ENCODE results near the gene ICA1L.
"Not testable (repeated sequence)": the region's sequence is repeated elsewhere in the genome, so short reads cannot be mapped to it uniquely, and the experiment has no call there.

The ICA1L gene

DNA sequence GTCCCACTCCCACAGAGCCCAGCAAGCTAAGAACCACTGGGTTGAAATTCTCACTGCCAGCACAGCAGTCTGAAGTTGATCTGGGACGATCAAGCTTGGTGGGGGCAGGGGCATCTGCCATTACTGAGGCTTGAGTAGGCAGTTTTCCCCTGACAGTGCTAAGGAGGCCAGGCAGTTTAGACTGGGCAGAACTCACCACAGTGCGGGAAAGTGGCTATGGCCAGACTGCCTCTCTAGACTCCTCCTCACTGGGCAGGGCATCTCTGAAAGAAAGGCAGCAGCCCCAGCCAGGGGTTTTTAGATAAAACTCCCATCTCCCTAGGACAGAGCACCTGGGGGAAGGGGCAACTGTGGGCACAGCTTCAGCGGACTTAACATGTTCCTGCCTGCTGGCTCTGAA is 22.2 kb downstream of the ICA1L start:
- H3K4me3 ChIP-seq = not testable (repeated sequence)

DNA sequence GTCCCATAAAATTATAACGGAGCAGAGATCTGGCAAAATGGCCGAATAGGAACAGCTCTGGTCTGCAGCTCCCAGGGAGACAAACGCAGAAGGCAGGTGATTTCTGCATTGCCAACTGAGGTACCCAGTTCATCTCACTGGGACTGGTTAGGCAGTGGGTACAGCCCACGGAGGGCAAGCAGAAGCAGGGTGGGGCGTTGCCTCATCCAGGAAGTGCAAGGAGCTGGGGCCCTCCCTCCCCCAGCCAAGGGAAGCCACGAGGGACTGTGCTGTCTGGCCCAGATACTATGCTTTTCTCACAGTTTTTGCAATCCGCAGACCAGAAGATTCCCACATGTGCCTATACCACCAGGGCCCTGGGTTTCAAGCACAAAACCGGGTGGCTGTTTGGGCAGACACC is 22.8 kb downstream of the ICA1L start:
- Histone ChIP-seq H3K4me3 (no peak overlapping the region), H3K27ac (peak overlapping the region in 1 of 21 experiments; percentile 23)

More for the DNA sequence above, 22.2 kb downstream of the ICA1L start:
- H3K27ac ChIP-seq = peak overlapping the region in 1 of 21 experiments; percentile 23

DNA sequence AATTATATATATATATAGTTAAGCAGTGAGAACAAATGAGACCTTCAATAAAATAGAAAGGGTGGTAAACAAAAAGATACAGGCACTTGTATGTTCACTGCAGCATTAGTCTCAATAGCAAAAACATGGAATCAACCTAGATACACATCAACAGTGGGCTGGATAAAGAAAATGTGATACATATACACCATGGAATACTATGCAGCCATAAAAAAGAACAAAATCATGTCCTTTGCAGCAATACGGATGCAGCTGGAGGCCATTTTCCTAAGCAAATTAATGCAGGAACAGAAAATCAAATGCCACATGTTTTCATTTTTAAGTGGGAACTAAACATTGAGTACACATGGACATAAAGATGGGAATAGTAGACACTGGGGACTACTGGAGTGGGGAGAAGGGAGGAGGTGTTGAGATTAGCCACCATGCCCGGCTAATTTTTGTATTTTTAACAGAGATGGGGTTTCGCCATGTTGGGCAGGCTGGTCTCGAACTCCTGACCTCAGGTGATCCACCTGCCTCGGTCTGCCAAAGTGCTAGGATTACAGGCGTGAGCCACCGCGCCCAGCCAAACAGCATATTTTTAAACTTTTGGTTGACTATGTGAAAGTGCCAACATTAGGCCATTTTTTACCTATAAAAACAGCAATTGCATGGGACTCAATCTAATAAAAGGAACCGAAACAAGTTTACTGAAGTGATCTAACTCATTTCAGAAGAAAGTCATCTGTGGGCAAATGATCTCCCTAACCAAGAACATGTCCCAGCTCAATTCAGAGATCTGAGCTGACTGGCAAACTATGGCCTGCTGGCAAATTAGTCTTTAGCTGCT is 23.7 kb downstream of the ICA1L start:
- H3K27ac ChIP-seq = no peak overlapping the region
- no peak overlapping the region for H3K4me3 ChIP-seq

DNA sequence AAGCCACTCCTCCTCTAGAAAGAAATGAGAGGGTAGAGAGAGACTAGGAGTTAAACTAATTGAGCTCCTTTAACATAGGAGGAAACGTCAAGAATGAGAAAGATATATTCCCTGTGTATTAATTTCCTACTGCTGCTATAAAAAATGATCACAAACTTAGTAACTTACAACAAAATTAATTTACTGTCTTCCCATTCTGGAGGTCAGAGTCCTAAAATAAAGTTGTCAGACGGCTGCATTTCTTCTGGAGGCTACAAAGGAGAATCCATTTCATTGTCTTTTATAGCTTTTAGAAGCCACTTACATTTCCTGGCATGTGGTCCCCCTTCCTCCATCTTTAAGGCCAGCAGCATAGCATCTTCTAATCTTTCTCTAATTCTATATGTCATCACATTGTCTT is 26.9 kb downstream of the ICA1L start:
- no peak overlapping the region for H3K27ac ChIP-seq
- no peak overlapping the region for H3K4me3 ChIP-seq

DNA sequence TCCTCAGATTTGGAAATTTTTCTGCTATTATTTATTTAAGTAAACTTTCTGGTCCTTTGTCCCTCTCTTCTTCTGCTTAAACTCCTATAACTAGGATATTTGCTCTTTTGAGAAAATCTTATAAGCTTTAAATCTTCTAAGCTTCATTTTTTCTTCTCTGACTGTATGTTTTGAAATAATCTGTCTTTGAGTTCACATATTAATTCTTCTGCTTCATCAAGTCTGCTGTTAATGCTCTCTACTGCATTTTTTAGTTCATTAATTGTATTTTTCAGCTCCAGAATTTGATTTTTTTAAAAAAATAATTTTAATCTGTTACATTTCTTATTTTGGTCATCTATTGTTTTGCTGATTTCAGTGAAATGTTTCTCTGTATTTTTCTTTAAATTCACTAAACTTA is 28.9 kb downstream of the ICA1L start:
- Histone ChIP-seq H3K4me3 (no peak overlapping the region), H3K27ac (no peak overlapping the region)

DNA sequence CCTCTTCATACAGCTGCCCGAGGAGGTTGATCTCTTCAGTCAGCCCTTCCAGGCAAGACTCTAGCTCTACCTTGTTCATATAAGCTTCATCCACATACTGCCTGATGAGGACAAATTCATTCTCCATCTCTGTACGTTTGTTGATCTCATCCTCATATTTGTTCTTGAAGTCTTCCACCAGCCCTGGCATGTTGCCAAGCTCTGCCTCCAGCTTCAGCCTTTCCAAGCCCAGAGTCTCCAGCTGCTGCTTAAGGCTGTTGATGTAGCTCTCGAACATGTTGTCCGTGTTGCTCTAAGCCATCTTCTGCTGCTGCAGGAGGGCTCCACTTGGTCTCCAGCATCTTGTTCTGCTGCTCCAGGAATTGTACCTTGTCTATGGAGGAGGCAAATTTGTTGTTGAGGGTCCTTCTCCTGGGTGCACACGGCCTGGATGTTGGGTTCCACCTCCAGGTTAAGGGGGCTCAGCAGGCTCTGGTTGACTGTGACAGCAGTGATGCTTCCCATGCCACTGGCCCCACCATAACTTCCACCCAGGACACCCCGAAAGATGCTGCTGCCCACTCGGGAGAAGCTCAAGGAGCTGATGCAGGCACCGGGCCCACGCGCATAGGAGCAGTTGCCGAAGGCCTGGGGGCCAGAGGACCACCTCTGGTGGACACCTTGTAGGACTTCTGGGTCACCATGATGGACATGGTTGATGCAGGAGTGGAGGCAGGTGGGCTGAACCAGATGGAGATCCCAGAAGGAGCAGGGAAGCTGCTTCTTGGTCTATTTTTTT is 30.3 kb downstream of the ICA1L start:
- Histone ChIP-seq H3K27ac (no peak overlapping the region), H3K4me3 (no peak overlapping the region)

DNA sequence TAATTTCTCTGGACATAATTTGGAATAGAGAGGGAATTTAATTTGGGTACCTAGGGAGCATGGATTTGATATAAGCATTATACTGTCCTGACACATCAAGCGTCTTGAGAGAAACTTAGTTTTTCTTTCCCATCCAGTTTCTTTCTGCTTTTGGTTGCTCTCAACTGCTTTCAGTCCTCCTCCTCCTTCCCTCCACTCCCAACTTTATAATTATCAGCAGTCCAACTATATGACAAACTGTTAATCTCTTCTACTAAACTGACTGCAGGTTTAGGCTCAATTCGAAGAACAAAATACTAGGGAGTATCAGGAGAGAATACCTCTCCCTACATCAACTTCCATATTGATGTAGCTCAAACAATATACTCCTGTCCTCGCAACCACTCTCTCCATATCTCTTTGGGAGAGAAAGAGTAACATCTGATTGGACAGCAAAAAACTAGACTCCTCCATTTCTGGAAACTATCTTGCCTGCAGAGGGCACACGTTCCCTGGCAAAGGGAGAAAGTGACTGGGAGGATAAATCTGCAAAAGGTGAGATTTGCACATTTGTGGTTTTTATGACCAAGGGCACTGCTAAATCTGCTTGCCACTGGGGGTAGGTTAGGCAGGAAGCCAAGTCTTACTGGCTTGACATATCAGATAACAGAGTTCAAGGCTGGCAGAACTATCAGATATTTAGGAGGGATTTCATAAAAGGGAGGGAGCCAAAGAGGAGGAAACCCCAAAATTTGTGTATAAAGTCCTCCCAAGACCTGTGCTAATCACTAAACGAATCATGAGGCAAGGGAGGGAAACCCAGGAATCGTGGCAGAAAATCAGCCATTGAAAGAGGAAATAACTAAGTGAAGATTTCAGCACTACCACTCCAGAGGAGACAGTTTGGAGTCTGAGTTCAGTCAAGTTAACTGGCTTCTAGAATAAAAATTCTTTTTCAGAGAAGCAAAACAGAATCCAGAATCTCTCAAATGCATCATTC is 40.0 kb downstream of the ICA1L start:
- Histone ChIP-seq H3K27ac (no peak overlapping the region), H3K4me3 (no peak overlapping the region)

DNA sequence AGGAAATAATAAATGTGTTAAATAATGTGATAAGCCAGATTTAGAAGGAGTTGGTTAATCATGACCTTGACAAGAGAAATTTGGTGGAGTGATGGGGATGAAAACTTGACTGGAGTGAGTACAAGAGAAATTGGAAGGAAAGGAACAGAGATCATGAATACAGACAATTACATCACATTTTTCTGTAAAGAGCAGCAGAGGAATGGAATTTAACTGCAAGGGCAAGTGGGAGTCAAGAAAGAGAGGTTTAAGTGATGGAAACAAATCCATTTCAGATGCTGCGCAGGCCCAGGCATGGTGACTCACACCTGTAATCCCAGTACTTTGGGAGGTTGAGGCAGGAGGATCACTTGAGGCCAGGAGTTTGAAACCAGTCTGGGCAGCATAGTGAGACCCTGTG is 46.7 kb downstream of the ICA1L start:
- Histone ChIP-seq H3K4me3 (no peak overlapping the region), H3K27ac (no peak overlapping the region)

DNA sequence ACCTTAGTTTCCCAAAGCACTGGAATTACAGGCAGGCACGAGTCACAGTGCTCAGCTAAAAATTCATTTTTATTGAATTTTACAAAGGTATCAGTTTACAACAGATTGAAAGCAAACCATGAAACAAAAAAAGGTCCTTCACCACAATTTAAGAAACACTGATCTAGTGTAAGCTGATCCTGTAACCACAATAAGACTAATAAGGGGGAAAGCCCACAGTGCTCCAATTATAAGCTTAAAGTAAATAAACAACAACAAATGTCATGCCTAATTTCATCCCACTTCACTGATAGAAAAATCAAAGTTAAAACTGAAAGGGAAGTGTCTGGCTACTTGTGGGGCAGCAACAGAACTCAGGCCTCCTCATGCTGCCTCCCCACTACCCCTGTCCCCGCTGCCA is 49.2 kb downstream of the ICA1L start:
- Histone ChIP-seq H3K4me3 (no peak overlapping the region), H3K27ac (no peak overlapping the region)

DNA sequence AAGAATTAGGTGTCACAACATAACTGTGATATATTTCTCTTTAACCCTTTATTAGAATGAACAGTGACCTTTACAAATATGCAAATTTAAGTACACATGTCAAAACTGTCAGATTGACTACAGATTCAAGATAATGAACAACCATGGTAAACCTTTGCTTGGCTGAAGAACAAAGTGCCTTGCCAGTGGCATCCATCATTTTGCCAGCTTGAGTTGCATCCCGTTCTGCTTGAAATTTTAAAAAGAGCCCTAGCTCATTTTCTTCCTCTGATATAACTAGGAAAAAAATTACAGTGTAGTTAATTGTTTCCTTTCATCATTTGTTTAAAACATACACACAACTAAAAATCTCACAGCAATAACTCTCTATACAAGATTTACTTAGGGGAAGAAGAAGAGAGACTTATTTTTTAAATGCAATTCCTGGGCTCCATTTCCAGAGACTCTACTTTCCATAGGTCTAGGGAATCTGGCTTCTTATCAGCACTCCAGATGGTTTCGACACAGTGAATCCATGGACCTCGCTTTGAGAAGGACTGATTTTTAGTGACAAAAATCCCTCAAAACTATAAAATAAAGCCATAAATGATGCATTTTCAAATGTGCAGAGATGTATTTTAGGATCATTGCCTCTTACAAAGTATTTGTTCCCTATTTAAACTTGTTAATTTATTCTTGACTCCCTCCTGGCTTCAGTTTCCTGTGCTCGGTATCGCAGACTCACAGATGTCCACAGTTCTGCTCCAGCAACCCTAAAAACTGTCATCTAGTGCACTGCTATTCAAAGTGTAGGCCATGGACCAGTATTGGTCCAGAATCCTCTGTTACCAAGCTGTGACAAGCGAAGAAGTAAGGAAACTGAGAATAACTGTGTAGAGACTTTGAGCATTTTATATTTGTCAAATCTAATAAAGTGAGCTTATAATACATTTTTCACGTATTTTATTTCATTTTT is 50.1 kb downstream of the ICA1L start:
- Histone ChIP-seq H3K27ac (no peak overlapping the region), H3K4me3 (no peak overlapping the region)

DNA sequence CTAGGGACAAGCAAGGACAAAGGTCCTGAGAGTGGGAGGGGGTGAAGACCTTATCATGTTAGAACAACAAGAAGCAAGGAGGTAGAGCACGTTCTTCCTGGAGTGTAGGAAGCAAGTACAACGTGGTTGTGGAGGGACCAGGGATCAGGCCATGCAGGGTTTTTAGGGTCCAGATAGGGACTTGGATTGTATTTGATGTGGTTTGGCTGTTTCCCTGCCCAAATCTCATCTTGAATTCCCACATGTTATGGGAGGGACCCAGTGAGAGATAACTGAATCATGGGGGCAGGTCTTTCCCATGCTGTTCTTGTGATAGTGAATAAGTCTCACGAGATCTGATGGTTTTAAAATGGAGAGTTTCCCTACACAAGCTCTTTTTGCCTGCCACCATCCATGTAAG is 53.2 kb downstream of the ICA1L start:
- H3K4me3 ChIP-seq = no peak overlapping the region
- H3K27ac ChIP-seq = no peak overlapping the region

DNA sequence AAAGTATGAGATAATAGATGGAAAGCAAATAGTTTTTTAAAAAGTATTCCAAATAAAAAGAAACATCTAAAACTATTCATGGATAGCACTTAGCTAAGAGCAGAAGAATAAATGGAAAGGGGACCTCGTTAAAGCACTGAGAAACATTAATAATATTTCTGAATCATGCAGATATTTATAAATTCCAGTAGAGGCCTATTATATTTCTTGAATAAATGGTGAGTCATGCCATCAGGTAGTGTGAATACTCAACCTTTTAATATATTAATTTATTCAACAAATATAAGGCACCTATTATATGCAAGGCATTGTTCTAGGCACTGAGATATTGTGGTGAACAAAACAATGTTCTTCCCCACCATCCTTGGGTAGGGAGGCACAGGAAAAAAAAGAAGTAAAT is 53.8 kb downstream of the ICA1L start:
- no peak overlapping the region for H3K27ac ChIP-seq

DNA sequence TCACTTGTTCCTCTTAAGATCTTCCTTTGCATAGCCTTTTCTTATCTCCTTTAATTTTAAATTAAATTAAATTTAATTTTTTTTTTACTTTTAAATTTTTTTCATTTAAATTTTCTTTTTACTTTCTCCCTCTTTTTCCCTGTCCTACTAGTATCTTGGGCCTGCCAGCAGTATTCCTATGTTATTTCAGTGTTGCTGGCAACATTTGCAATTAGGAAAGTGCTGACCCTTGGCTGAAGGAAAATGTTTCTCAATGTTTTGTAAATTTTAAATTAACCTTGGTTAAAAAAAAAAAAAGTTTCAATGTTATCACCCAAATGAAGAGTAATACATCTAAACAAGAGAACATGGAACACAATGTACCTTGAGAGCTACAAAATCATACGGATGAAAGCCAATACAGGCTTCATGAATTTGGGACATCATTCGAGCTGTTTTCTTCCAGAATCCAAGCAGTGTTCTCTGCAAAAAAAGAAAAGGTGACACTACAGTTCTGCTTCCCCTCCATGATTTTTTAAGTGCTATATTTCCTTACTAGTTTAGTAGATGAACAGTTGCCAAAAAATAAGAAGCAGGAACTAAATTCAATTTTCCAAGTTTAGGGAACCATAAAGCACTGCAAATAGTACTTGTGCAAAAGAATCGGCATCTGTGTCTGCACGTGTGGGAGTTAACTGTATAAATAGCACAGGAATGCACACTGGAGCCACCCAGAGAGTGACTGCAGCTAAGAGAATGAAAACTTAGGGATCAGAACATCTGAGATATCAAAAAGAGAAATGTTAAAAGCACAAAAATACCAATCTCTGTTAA is 55.8 kb downstream of the ICA1L start:
- no peak overlapping the region for H3K4me3 ChIP-seq
- H3K27ac ChIP-seq = no peak overlapping the region

More for the DNA sequence above, 53.8 kb downstream of the ICA1L start:
- H3K4me3 ChIP-seq = no peak overlapping the region

DNA sequence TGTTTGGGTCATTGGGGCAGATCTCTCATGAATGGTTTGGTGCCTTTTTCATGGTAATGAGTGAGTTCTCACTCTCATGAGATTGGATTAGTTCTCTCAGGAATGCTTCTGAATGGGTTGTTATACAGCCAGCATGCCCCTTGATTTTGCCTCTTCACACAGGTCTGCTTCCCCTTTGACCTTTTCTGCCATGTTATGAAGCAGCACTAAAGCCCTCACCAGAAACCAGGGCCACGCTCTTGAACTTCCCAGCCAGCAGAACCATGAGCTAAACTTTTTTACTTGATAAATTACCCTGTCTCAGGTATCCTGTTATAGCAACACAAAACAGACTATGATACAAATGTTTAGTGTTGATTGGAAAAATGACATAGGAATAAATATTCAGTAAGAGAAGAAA is 57.3 kb downstream of the ICA1L start:
- Histone ChIP-seq H3K27ac (no peak overlapping the region), H3K4me3 (no peak overlapping the region)

DNA sequence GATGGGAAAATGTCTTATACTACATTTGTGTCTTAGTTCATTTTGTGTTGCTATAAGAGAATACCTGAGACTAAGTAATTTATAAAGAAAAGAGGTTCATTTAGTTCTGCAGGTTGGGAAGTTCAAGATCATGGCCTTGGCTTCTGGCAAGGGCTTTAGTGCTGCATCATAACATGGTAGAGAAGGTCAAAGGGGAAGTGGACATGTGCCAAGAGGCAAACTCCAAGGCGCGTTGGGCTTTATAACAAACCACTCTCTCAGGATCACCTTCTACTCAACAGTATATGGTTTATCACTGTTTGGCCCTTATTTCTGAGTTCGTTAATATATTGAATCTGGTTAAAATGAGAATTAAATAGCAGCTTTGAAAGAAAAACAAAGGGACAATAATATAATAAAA is 58.2 kb downstream of the ICA1L start:
- Histone ChIP-seq H3K27ac (no peak overlapping the region), H3K4me3 (no peak overlapping the region)

DNA sequence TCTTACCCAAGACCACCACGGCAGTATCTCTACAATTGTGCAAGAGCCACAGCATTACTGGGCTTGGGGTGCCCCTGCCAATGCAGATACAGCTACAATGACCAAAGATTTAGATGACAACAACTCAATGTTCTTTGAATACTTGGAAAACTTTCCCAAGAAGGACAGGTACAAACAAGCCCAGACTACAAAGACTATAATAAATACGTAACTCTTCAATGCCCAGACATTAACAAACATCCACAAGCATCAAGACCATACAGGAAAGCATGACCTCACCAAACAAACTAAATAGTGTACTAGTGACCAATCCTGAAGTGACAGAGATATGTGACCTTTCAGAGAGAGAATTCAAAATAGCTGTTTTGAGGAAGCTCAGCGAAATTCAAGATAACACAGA is 62.8 kb downstream of the ICA1L start:
- Histone ChIP-seq H3K27ac (peak overlapping the region in 2 of 21 experiments; percentile 23 to 58), H3K4me3 (no peak overlapping the region)

DNA sequence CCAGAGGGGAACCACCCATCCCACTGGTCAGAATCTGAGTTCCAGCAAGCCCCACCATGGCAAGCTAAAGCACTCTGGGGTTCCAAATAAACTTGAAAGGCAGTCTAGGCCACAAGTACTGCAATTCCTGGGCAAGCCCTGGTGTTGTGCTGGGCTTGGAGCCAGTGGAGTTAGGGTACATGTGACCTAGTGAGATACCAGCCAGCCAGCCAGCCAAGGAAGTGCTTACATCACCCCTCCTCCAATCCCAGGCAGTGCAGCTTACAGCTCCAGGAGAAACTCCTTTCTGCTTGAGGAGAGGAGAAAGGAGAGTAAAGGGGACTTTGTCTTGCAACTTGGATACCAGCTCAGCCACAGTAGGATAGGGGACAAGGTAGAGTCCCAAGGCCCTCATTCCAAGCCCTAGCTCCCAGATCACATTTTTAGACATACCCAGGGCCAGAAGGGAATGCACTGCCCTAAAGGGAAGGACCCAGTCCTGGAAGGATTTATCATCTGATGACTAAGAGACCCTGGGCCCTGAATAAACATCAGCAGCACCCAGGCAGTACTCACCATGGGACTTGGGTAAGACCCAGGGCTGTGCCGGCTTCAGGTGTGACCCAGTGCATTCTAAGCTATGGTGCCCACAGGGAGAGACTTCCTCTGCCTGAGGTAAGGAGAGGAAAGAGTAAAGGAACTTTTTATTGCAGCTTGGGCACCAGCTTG is 64.0 kb downstream of the ICA1L start:
- H3K27ac ChIP-seq = peak overlapping the region in 4 of 21 experiments; percentile 23 to 58 (median 42)
- not testable (repeated sequence) for H3K4me3 ChIP-seq
